Liver (tissue), 9 donors: ENCODE measurements around the gene AQR. TPM values are rescaled to one million over a fixed set of nuclear protein-coding genes. Genes with fewer than 3 reads are reported as not detected.

Source experiments
- DNase-seq: peaks from one replicate; pipeline ENCODE4 v3.0.0-alpha.2; 2017; ENCODE audit warnings: low spot score
- H3K27ac ChIP-seq, 2 donors: one replicate each; pipeline ENCODE4 v1.7.0; 2013; ENCODE audit warnings: inconsistent platforms in 2 of 2, low read length in 2 of 2, control low read depth in 1 of 2, low read depth in 1 of 2, mild to moderate bottlenecking in 1 of 2
- H3K27me3 ChIP-seq, 4 donors: one replicate each; pipeline versions ENCODE4 v1.6.1 to v1.7.0; 2013; ENCODE audit warnings: low read length in 3 of 4, inconsistent platforms in 1 of 4, mild to moderate bottlenecking in 1 of 4, moderate library complexity in 1 of 4; ENCODE audit not compliant: control insufficient read depth in 4 of 4, insufficient read depth in 4 of 4
- H3K36me3 ChIP-seq, 4 donors: one replicate each; pipeline versions ENCODE4 v1.6.1 to v1.7.0; 2013; ENCODE audit warnings: low read length in 3 of 4, mild to moderate bottlenecking in 3 of 4, low read depth in 1 of 4, moderate library complexity in 1 of 4; ENCODE audit not compliant: control insufficient read depth in 4 of 4, insufficient read depth in 3 of 4
- H3K4me1 ChIP-seq, 4 donors: one replicate each; pipeline versions ENCODE4 v1.6.1 to v1.7.0; 2013; ENCODE audit warnings: low read length in 3 of 4, mild to moderate bottlenecking in 3 of 4, moderate library complexity in 1 of 4; ENCODE audit not compliant: control insufficient read depth in 4 of 4, insufficient read depth in 4 of 4
- H3K4me3 ChIP-seq, 3 donors: one replicate each; pipeline versions ENCODE4 v1.6.1 to v1.7.0; 2013; ENCODE audit warnings: low read length in 3 of 3, control low read depth in 1 of 3, low read depth in 1 of 3, mild to moderate bottlenecking in 1 of 3
- H3K9ac ChIP-seq, 2 donors: one replicate each; pipeline ENCODE4 v1.7.0; 2013; ENCODE audit warnings: low read length in 2 of 2, mild to moderate bottlenecking in 2 of 2, moderate library complexity in 2 of 2, control low read depth in 1 of 2, low read depth in 1 of 2
- H3K9me3 ChIP-seq, 4 donors: one replicate each; pipeline versions ENCODE4 v1.6.1 to v1.7.0; 2013; ENCODE audit warnings: low read length in 3 of 4; ENCODE audit not compliant: control insufficient read depth in 4 of 4
- EGR1 ChIP-seq, 2 donors: IDR thresholded peaks; 2 replicates each; pipeline ENCODE4 v1.6.1; 2016 to 2018; ENCODE audit warnings: antibody characterized with exemption in 2 of 2, low read depth in 2 of 2
- FOXA2 ChIP-seq: IDR thresholded peaks from 2 replicates; pipeline ENCODE4 v1.6.1; 2016; ENCODE audit warnings: antibody characterized with exemption
- GABPA ChIP-seq, 2 donors: IDR thresholded peaks in 1 of 2; conservative IDR thresholded peaks in 1 of 2; 2 replicates each; pipeline ENCODE4 v1.6.1; 2016; ENCODE audit warnings: antibody characterized with exemption in 2 of 2, mild to moderate bottlenecking in 1 of 2, moderate library complexity in 1 of 2
- HNF4A ChIP-seq, 2 donors: conservative IDR thresholded peaks; 2 replicates each; pipeline ENCODE4 v1.6.1; 2016; ENCODE audit warnings: antibody characterized with exemption in 2 of 2, mild to moderate bottlenecking in 2 of 2
- HNF4G ChIP-seq: IDR thresholded peaks from 2 replicates; pipeline ENCODE4 v1.6.1; 2016; ENCODE audit warnings: antibody characterized with exemption
- JUND ChIP-seq, 2 donors: IDR thresholded peaks; 2 replicates each; pipeline ENCODE4 v1.6.1; 2016; ENCODE audit warnings: antibody characterized with exemption in 2 of 2
- NR2F2 ChIP-seq: IDR thresholded peaks from 2 replicates; pipeline ENCODE4 v1.6.1; 2016; ENCODE audit warnings: antibody characterized with exemption
- RAD21 ChIP-seq, 2 donors: IDR thresholded peaks; 2 replicates each; pipeline ENCODE4 v1.6.1; 2016; ENCODE audit warnings: antibody characterized with exemption in 2 of 2, mild to moderate bottlenecking in 2 of 2
- RXRA ChIP-seq, 2 donors: IDR thresholded peaks; 2 replicates each; pipeline ENCODE4 v1.6.1; 2017 to 2018; ENCODE audit warnings: antibody characterized with exemption in 2 of 2, mild to moderate bottlenecking in 1 of 2
- SP1 ChIP-seq: IDR thresholded peaks from 2 replicates; pipeline ENCODE4 v1.6.1; 2018; ENCODE audit warnings: antibody characterized with exemption, mild to moderate bottlenecking
- TAF1 ChIP-seq: conservative IDR thresholded peaks from 2 replicates; pipeline ENCODE4 v1.6.1; 2016; ENCODE audit warnings: antibody characterized with exemption, mild to moderate bottlenecking
- YY1 ChIP-seq: IDR thresholded peaks from 2 replicates; pipeline ENCODE4 v1.6.1; 2016; ENCODE audit warnings: antibody characterized with exemption, mild to moderate bottlenecking
- WGBS: extraction: QIAGEN DNeasy Blood & Tissue Kit; methylation state at CpG from one replicate; pipeline ENCODE4 v1.1.7; 2013; 5-methylcytosine and 5-hydroxymethylcytosine counted together
- polyA plus RNA-seq, 2 donors: library from polyadenylated mRNA; stranded (reverse) in 1 of 2; unstranded in 1 of 2; fragments of 200-250 nt in 1 of 2; fragments of >200 nt in 1 of 2; fragmentation: Nextera tagmentation in 1 of 2; extraction: Ambion mirVana in 1 of 2; gene quantifications; one replicate each; pipeline versions ENCODE4 v1.2.1 to v1.2.3, GENCODE V29; 2013 to 2015
- total RNA-seq, 2 donors: library from RNA; depleted of rRNA; stranded (reverse); fragments of >200 nt; gene quantifications; one replicate each; pipeline ENCODE4 v1.2.3, GENCODE V29; 2014
- TF ChIP-seq, protein P1 (sequence below): IDR thresholded peaks from 2 replicates; pipeline ENCODE4 v1.6.1; 2016; ENCODE audit warnings: antibody characterized with exemption, mild to moderate bottlenecking
- TF ChIP-seq, protein P2 (sequence below): fragments of 150-350 bp; IDR thresholded peaks from 2 replicates; pipeline ENCODE4 v1.5.1; 2017; ENCODE audit warnings: improper control_type of control experiment, low read depth, low read length; ENCODE audit not compliant: missing input control
- TF ChIP-seq, protein P3 (sequence below): IDR thresholded peaks from 2 replicates; pipeline ENCODE4 v1.6.1; 2016; ENCODE audit warnings: antibody characterized with exemption
- TF ChIP-seq, protein P4 (sequence below): IDR thresholded peaks from 2 replicates; pipeline ENCODE4 v1.6.1; 2016; ENCODE audit warnings: antibody characterized with exemption
- donor health status: healthy.
- donor health status: healthy.
- donor health status: healthy.
- donor health status: healthy.
- donor health status: healthy.

Gene AQR
- total and polyA plus RNA-seq, 4 donors, result 3.4 to 14.3 (median 8.7) TPM

DNA sequence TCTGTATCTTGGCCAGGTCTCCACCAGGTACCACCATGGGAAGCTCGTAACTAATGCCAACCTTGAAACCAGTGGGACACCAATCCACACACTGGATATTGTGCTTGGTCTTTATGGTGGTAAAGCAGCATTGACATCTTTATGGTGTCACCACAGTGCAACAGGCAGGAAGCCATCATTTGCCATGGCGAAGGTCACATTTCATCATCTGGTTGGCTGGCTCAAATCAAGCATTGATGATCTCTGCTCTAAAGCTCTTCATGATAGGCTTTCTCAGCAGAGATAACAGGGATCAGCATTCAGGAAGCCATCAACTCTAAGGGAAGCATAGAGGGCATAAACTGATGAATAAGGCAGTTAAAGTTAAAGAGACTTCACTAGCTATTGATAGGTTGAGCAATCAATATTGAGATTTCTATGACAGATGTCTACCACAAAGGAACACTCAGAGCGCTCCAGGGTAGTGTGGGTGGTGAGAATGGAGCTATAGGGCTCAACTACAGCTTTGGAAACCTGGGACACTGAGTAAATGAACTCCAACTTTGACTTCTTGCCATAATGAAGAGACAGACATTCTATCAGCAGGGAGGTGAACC, 120.1 kb downstream of the AQR start:
- Histone ChIP-seq H3K9me3 (no peaks in the 10 kb centered on the region), H3K27me3 (no peaks in the 10 kb centered on the region), H3K4me1 (peaks cover 4 to 15% (median 11%) of the 10 kb centered on the region in 4 donors), H3K27ac (no peak overlapping the region), H3K36me3 (no peaks in the 10 kb centered on the region), H3K9ac (no peak overlapping the region), H3K4me3 (no peak overlapping the region)
- DNase-seq, result no peak
- no peak for TF ChIP-seq JUND (IDR thresholded peaks at IDR 0.05)
- peak; percentile 49 for TF ChIP-seq YY1
- TF ChIP-seq EGR1 (IDR thresholded peaks at IDR 0.05; ENCODE audit: low read depth in 2 of 2), result no peak
- TF ChIP-seq HNF4A (conservative IDR thresholded peaks at IDR 0.05), result peak in 1 of 2 donors; percentile 61
- TF ChIP-seq, protein P1, sequence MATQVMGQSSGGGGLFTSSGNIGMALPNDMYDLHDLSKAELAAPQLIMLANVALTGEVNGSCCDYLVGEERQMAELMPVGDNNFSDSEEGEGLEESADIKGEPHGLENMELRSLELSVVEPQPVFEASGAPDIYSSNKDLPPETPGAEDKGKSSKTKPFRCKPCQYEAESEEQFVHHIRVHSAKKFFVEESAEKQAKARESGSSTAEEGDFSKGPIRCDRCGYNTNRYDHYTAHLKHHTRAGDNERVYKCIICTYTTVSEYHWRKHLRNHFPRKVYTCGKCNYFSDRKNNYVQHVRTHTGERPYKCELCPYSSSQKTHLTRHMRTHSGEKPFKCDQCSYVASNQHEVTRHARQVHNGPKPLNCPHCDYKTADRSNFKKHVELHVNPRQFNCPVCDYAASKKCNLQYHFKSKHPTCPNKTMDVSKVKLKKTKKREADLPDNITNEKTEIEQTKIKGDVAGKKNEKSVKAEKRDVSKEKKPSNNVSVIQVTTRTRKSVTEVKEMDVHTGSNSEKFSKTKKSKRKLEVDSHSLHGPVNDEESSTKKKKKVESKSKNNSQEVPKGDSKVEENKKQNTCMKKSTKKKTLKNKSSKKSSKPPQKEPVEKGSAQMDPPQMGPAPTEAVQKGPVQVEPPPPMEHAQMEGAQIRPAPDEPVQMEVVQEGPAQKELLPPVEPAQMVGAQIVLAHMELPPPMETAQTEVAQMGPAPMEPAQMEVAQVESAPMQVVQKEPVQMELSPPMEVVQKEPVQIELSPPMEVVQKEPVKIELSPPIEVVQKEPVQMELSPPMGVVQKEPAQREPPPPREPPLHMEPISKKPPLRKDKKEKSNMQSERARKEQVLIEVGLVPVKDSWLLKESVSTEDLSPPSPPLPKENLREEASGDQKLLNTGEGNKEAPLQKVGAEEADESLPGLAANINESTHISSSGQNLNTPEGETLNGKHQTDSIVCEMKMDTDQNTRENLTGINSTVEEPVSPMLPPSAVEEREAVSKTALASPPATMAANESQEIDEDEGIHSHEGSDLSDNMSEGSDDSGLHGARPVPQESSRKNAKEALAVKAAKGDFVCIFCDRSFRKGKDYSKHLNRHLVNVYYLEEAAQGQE, result no peak
- TF ChIP-seq RAD21 (IDR thresholded peaks at IDR 0.05), result no peak
- TF ChIP-seq TAF1, result no peak
- TF ChIP-seq, protein P2, sequence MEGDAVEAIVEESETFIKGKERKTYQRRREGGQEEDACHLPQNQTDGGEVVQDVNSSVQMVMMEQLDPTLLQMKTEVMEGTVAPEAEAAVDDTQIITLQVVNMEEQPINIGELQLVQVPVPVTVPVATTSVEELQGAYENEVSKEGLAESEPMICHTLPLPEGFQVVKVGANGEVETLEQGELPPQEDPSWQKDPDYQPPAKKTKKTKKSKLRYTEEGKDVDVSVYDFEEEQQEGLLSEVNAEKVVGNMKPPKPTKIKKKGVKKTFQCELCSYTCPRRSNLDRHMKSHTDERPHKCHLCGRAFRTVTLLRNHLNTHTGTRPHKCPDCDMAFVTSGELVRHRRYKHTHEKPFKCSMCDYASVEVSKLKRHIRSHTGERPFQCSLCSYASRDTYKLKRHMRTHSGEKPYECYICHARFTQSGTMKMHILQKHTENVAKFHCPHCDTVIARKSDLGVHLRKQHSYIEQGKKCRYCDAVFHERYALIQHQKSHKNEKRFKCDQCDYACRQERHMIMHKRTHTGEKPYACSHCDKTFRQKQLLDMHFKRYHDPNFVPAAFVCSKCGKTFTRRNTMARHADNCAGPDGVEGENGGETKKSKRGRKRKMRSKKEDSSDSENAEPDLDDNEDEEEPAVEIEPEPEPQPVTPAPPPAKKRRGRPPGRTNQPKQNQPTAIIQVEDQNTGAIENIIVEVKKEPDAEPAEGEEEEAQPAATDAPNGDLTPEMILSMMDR, result no peak
- TF ChIP-seq GABPA (IDR thresholded peaks at IDR 0.05 in 1 of 2, conservative IDR thresholded peaks at IDR 0.05 in 1 of 2), result peak in 1 of 2 donors; percentile 12
- TF ChIP-seq SP1, result no peak
- no peak for TF ChIP-seq NR2F2
- peak in 1 of 2 donors; percentile 45 for TF ChIP-seq RXRA (IDR thresholded peaks at IDR 0.05)
- no peak for TF ChIP-seq HNF4G
- WGBS, result 80% methylated on average over 3 of the region's 3 CpGs

DNA sequence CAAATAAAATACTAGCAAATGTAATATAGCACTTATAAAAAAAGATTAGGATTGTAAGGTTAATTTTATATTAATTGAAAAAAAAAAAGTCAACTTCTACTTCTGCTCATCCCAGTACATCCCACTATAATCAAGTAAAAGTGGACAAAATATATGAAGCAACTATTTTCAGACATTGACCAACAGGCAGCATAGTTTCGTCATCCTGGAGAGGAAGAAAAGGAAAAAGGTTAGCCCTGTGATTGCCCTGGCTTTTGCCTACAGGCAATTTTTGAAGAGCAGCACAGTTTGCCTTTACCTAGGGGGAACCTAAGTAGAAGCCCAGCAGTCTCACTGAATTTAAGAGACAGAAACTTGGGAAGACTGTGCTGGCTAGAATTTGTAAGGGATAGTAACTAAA, 121.9 kb downstream of the AQR start:
- TF ChIP-seq HNF4G (no peak), FOXA2 (no peak), RXRA (IDR thresholded peaks at IDR 0.05) (peak in 1 of 2 donors; percentile 8), TAF1 (no peak), SP1 (no peak), GABPA (IDR thresholded peaks at IDR 0.05 in 1 of 2, conservative IDR thresholded peaks at IDR 0.05 in 1 of 2) (no peak), JUND (IDR thresholded peaks at IDR 0.05) (no peak)
- TF ChIP-seq, protein P3, sequence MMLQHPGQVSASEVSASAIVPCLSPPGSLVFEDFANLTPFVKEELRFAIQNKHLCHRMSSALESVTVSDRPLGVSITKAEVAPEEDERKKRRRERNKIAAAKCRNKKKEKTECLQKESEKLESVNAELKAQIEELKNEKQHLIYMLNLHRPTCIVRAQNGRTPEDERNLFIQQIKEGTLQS, result peak; percentile 37
- TF ChIP-seq, protein P1, result no peak
- TF ChIP-seq, protein P2, result no peak
- TF ChIP-seq, protein P4, sequence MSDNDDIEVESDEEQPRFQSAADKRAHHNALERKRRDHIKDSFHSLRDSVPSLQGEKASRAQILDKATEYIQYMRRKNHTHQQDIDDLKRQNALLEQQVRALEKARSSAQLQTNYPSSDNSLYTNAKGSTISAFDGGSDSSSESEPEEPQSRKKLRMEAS, result no peak

More for the DNA sequence above, 121.9 kb downstream of the AQR start:
- 53% methylated on average over 1 of the region's 1 CpG for WGBS
- no peak for DNase-seq
- no peak overlapping the region for H3K9ac ChIP-seq
- H3K27ac ChIP-seq, result no peak overlapping the region
- H3K4me3 ChIP-seq, result no peak overlapping the region
- no peaks in the 10 kb centered on the region for H3K36me3 ChIP-seq
- H3K4me1 ChIP-seq, result peaks cover 0 to 4% (median 0%) of the 10 kb centered on the region in 4 donors
- no peaks in the 10 kb centered on the region for H3K9me3 ChIP-seq
- H3K27me3 ChIP-seq, result no peaks in the 10 kb centered on the region
